ENCODE measurements around the gene PLIN4. TPM values are rescaled to one million over a fixed set of nuclear protein-coding genes. Genes with fewer than 3 reads are reported as not detected.

PLIN4 gene
- total RNA-seq, 2 donors from 2014 or later = 0.47 to 6.3 TPM

GRCh38 chr19:4473011-4473762 lies 45.1 kb downstream of the PLIN4 start:
- no peak for TF ChIP-seq CTCF (IDR thresholded peaks at IDR 0.05)
- Histone ChIP-seq H3K9me3 (no peaks in the 10 kb centered on the region), H3K27ac (no peak overlapping the region), H3K9ac (ENCODE audit: low read depth in 2 of 2, low read length in 2 of 2) (peak overlapping the region; percentile 78 to 87), H3K27me3 (no peaks in the 10 kb centered on the region), H3K4me1 (no peaks in the 10 kb centered on the region), H3K4me3 (peak overlapping the region; percentile 99), H3K36me3 (no peaks in the 10 kb centered on the region)
- intact Hi-C loops (cut with DNase I) = no loop called here
- DNase-seq = no peak

- no peak for DNase-seq
- no peak for TF ChIP-seq CTCF (IDR thresholded peaks at IDR 0.05)
- no peaks in the 10 kb centered on the region for H3K9me3 ChIP-seq
These were observed 45.9 kb downstream of the PLIN4 start, which contains the start of gene HDGFL2 for GRCh38 chr19:4472174-4472974. Gene HDGFL2 (plus strand): TSS chr19:4472297. CDS start chr19:4472351, 54 bp downstream.

GRCh38 chr19:4471403-4472173 lies 46.7 kb downstream of the PLIN4 start:
- H3K4me1 ChIP-seq = no peaks in the 10 kb centered on the region
- H3K27ac ChIP-seq = peak overlapping the region; percentile 96
- peak; percentile 98 for DNase-seq
- H3K4me3 ChIP-seq = peak overlapping the region; percentile 99
- H3K9ac ChIP-seq (ENCODE audit: low read depth in 2 of 2, low read length in 2 of 2) = peak overlapping the region; percentile 44 to 79
- no peaks in the 10 kb centered on the region for H3K36me3 ChIP-seq
- intact Hi-C loops (cut with DNase I) = no loop called here
- no peaks in the 10 kb centered on the region for H3K27me3 ChIP-seq
- H3K9me3 ChIP-seq = no peaks in the 10 kb centered on the region
- no peak for TF ChIP-seq CTCF (IDR thresholded peaks at IDR 0.05)

More at GRCh38 chr19:4472174-4472974, 45.9 kb downstream of the PLIN4 start, which contains the start of gene HDGFL2:
- Histone ChIP-seq H3K27me3 (no peaks in the 10 kb centered on the region), H3K4me3 (peak within 1 kb of the TSS; percentile 99), H3K4me1 (no peaks in the 10 kb centered on the region), H3K36me3 (no peaks in the 10 kb centered on the region), H3K27ac (peak within 1 kb of the TSS; percentile 96), H3K9ac (ENCODE audit: low read depth in 2 of 2, low read length in 2 of 2) (peak within 1 kb of the TSS; percentile 79 to 87)
- intact Hi-C loops (cut with DNase I) = no loop called here

GRCh38 chr19:4467835-4468234 lies 50.5 kb downstream of the PLIN4 start:
- H3K4me1 ChIP-seq = no peaks in the 10 kb centered on the region
- H3K27ac ChIP-seq = no peak overlapping the region
- H3K9me3 ChIP-seq = no peaks in the 10 kb centered on the region
- no peak overlapping the region for H3K9ac ChIP-seq (ENCODE audit: low read depth in 2 of 2, low read length in 2 of 2)
- intact Hi-C loops (cut with DNase I) = no loop called here
- no peak for TF ChIP-seq CTCF (IDR thresholded peaks at IDR 0.05)
- no peak overlapping the region for H3K4me3 ChIP-seq
- H3K27me3 ChIP-seq = no peaks in the 10 kb centered on the region
- no peak for DNase-seq
- no peaks in the 10 kb centered on the region for H3K36me3 ChIP-seq
